SK-N-SH (cell line): Measurements from ENCODE around the gene HS2ST1.

ENCODE experiments used
- EP300 ChIP-seq, 2 experiments: IDR thresholded peaks; 2 replicates each; pipeline versions ENCODE4 v1.4.0 to v1.6.1; 2012; ENCODE audit warnings: borderline replicate concordance in 1 of 2, low read depth in 1 of 2, low read length in 1 of 2
- JUND ChIP-seq: IDR thresholded peaks from 2 replicates; pipeline ENCODE4 v1.4.0; 2012
- MAX ChIP-seq: IDR thresholded peaks from 2 replicates; pipeline ENCODE4 v1.4.0; 2012; ENCODE audit warnings: low read depth
- NFIC ChIP-seq: IDR thresholded peaks from 2 replicates; pipeline ENCODE4 v1.4.0; 2012; ENCODE audit warnings: borderline replicate concordance
- POLR2AphosphoS5 ChIP-seq: IDR thresholded peaks from 2 replicates; pipeline ENCODE4 v1.6.1; 2012; ENCODE audit warnings: low read depth, low read length
- REST ChIP-seq: IDR thresholded peaks from 2 replicates; pipeline ENCODE4 v1.6.1; 2012; ENCODE audit warnings: mild to moderate bottlenecking, low read depth, low read length, moderate library complexity
- RFX5 ChIP-seq: IDR thresholded peaks from 2 replicates; pipeline ENCODE4 v1.6.1; 2012; ENCODE audit warnings: mild to moderate bottlenecking, improper control_type of control experiment, low read length
- SIN3A ChIP-seq: IDR thresholded peaks from 2 replicates; pipeline ENCODE4 v1.6.1; 2012; ENCODE audit warnings: low read depth, mild to moderate bottlenecking, low read length, moderate library complexity, borderline replicate concordance
- SMC3 ChIP-seq: IDR thresholded peaks from 2 replicates; pipeline ENCODE4 v1.6.1; 2012; ENCODE audit warnings: low read depth, low read length, improper control_type of control experiment
- TAF1 ChIP-seq: IDR thresholded peaks from 2 replicates; pipeline ENCODE4 v1.6.1; 2012; ENCODE audit warnings: low read depth, mild to moderate bottlenecking, low read length, moderate library complexity, borderline replicate concordance
- TF ChIP-seq, protein P1 (sequence below): fragments of 200-600 bp; sonication (generic); IDR thresholded peaks from 2 replicates; pipeline ENCODE4 v1.6.1; 2017; ENCODE audit warnings: antibody characterized with exemption, mild to moderate bottlenecking, moderate library complexity
- TF ChIP-seq, protein P2 (sequence below): fragments of 150-350 bp; IDR thresholded peaks from 2 replicates; pipeline ENCODE4 v1.6.1; 2017; ENCODE audit warnings: antibody characterized with exemption, low read length, low read depth, borderline replicate concordance

GRCh38 chr1:86914601-86914997, at the start of gene HS2ST1:
- TF ChIP-seq, protein P1, sequence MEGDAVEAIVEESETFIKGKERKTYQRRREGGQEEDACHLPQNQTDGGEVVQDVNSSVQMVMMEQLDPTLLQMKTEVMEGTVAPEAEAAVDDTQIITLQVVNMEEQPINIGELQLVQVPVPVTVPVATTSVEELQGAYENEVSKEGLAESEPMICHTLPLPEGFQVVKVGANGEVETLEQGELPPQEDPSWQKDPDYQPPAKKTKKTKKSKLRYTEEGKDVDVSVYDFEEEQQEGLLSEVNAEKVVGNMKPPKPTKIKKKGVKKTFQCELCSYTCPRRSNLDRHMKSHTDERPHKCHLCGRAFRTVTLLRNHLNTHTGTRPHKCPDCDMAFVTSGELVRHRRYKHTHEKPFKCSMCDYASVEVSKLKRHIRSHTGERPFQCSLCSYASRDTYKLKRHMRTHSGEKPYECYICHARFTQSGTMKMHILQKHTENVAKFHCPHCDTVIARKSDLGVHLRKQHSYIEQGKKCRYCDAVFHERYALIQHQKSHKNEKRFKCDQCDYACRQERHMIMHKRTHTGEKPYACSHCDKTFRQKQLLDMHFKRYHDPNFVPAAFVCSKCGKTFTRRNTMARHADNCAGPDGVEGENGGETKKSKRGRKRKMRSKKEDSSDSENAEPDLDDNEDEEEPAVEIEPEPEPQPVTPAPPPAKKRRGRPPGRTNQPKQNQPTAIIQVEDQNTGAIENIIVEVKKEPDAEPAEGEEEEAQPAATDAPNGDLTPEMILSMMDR: no peak
- no peak for TF ChIP-seq MAX
- no peak; the same call in 1 of the 2 replicates for TF ChIP-seq POLR2AphosphoS5
- TF ChIP-seq TAF1: peak; percentile 59; the same call in 1 of the 2 replicates
- no peak for TF ChIP-seq RFX5
- no peak for TF ChIP-seq JUND
- no peak for TF ChIP-seq REST
- no peak for TF ChIP-seq SIN3A
- TF ChIP-seq NFIC: no peak
- TF ChIP-seq EP300 (IDR thresholded peaks at IDR 0.05; ENCODE audit: borderline replicate concordance in 1 of 2, low read depth in 1 of 2, low read length in 1 of 2): no peak
- TF ChIP-seq SMC3: no peak
- TF ChIP-seq, protein P2, sequence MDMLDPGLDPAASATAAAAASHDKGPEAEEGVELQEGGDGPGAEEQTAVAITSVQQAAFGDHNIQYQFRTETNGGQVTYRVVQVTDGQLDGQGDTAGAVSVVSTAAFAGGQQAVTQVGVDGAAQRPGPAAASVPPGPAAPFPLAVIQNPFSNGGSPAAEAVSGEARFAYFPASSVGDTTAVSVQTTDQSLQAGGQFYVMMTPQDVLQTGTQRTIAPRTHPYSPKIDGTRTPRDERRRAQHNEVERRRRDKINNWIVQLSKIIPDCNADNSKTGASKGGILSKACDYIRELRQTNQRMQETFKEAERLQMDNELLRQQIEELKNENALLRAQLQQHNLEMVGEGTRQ: no peak
